ENCODE data around the gene LRRN4. TPM values are rescaled to one million over a fixed set of nuclear protein-coding genes. Genes with fewer than 3 reads are reported as not detected.
"Not testable (repeated sequence)": the region's sequence is repeated elsewhere in the genome, so short reads cannot be mapped to it uniquely, and the experiment has no call there.

LRRN4 gene
- total RNA-seq, 1 donor from 2014 or later: not detected

- intact Hi-C loops (cut with micrococcal nuclease): no loop called here
Observed at GRCh38 chr20:6060213-6060612, 6.4 kb upstream of the LRRN4 start.

GRCh38 chr20:6058684-6059295 is 4.9 kb upstream of the LRRN4 start:
- intact Hi-C loops (cut with micrococcal nuclease): no loop called here

- intact Hi-C loops (cut with micrococcal nuclease): no loop called here
Observed at GRCh38 chr20:6057691-6058090, 3.8 kb upstream of the LRRN4 start.

GRCh38 chr20:6057139-6057538 is 3.3 kb upstream of the LRRN4 start:
- intact Hi-C loops (cut with micrococcal nuclease): no loop called here

GRCh38 chr20:6055981-6056569 is 2.2 kb upstream of the LRRN4 start:
- intact Hi-C loops (cut with micrococcal nuclease): no loop called here

- intact Hi-C loops (cut with micrococcal nuclease): no loop called here
Observed at GRCh38 chr20:6055161-6055783, 1.4 kb upstream of the LRRN4 start.

- intact Hi-C loops (cut with micrococcal nuclease): not testable (repeated sequence)
Observed at GRCh38 chr20:6054689-6055051, 810 bp upstream of the LRRN4 start.

GRCh38 chr20:6053064-6053775 is 640 bp downstream of the LRRN4 start:
- intact Hi-C loops (cut with micrococcal nuclease): no loop called here

- intact Hi-C loops (cut with micrococcal nuclease): no loop called here
Observed at GRCh38 chr20:6051505-6051904, 2.4 kb downstream of the LRRN4 start.

GRCh38 chr20:6048391-6048790 is 5.5 kb downstream of the LRRN4 start:
- intact Hi-C loops (cut with micrococcal nuclease): no loop called here

- intact Hi-C loops (cut with micrococcal nuclease): no loop called here
Observed at GRCh38 chr20:6046432-6046831, 7.4 kb downstream of the LRRN4 start.

- intact Hi-C loops (cut with micrococcal nuclease): no loop called here
Observed at GRCh38 chr20:6045566-6045965, 8.3 kb downstream of the LRRN4 start.

- intact Hi-C loops (cut with micrococcal nuclease): no loop called here
Observed at GRCh38 chr20:6044115-6044514, 9.7 kb downstream of the LRRN4 start.

GRCh38 chr20:6041808-6042265 is 12.0 kb downstream of the LRRN4 start:
- intact Hi-C loops (cut with micrococcal nuclease): no loop called here

- intact Hi-C loops (cut with micrococcal nuclease): no loop called here
Observed at GRCh38 chr20:6040958-6041807, 12.7 kb downstream of the LRRN4 start.

- intact Hi-C loops (cut with micrococcal nuclease): no loop called here
Observed at GRCh38 chr20:6040540-6040939, 13.3 kb downstream of the LRRN4 start.

GRCh38 chr20:6039766-6040165 is 14.1 kb downstream of the LRRN4 start:
- intact Hi-C loops (cut with micrococcal nuclease): no loop called here

- intact Hi-C loops (cut with micrococcal nuclease): no loop called here
Observed at GRCh38 chr20:6038256-6038655, 15.6 kb downstream of the LRRN4 start.

GRCh38 chr20:6037082-6037481 is 16.8 kb downstream of the LRRN4 start:
- intact Hi-C loops (cut with micrococcal nuclease): no loop called here

- intact Hi-C loops (cut with micrococcal nuclease): no loop called here
Observed at GRCh38 chr20:6036213-6036612, 17.6 kb downstream of the LRRN4 start.
